Activated CD4-positive, alpha-beta memory T cell treated with anti-CD3 and anti-CD28 coated beads, Interleukin-2, amount 10 ng/mL, durations not matched to agents 7 days and 5 days (primary cell): Measurements from ENCODE around the gene IL22RA2. TPM values are rescaled to one million over a fixed set of nuclear protein-coding genes. Genes with fewer than 3 reads are reported as not detected.

ENCODE experiments used
- total RNA-seq, 2 experiments: library from RNA; stranded (reverse); gene quantifications; one replicate each; pipeline ENCODE4 v1.2.3, GENCODE V29; 2021

The IL22RA2 gene
- total RNA-seq, 2 experiments from 2014 or later, result not detected

Other genes starting within 250 kb of the IL22RA2 start
- not detected for gene IL20RA, start 128.7 kb downstream of the IL22RA2 start, total RNA-seq
- gene IFNGR1, start 45.7 kb upstream of the IL22RA2 start, total RNA-seq, result 10 to 100 TPM; 27.3 to 28.9 TPM